H1 (cell line): ENCODE results near the gene TBX15. TPM values are rescaled to one million over a fixed set of nuclear protein-coding genes. Genes with fewer than 3 reads are reported as not detected.

Source experiments
- CTCF ChIA-PET: fragments of 300-600 bp; sonication (Branson Sonifier 250); formaldehyde crosslinking; loops from one replicate; lab custom pipeline; 2021; ENCODE audit not compliant: partially characterized antibody; lab: Charles Lee
- POLR2A ChIA-PET: fragments of 300-600 bp; sonication (Branson Sonifier 250); formaldehyde crosslinking; loops from one replicate; lab custom pipeline; 2021; ENCODE audit warnings: inconsistent platforms; ENCODE audit not compliant: partially characterized antibody; lab: Charles Lee
- DNase-seq, 2 experiments: peaks; one replicate each; pipeline versions ENCODE4 v3.0.0 to v3.0.0-alpha.2; 2010 to 2022; ENCODE audit warnings: low spot score in 2 of 2, low read depth in 1 of 2, mixed read lengths in 1 of 2
- FAIRE-seq: peaks from 2 replicates; lab custom pipeline; 2011; peaks lifted over from hg19 to GRCh38; lab: Jason Lieb, UNC
- H2AFZ ChIP-seq: 2 replicates; pipeline ENCODE4 v1.8.1; 2012; ENCODE audit warnings: low read length, inconsistent platforms
- H2AK5ac ChIP-seq: 2 replicates; pipeline ENCODE4 v1.6.1; 2013; ENCODE audit warnings: low read depth, low read length
- H2BK120ac ChIP-seq: replicated peaks from 2 replicates; pipeline ENCODE3; 2013; ENCODE audit warnings: low read depth, low read length, inconsistent platforms
- H2BK12ac ChIP-seq: 2 replicates; pipeline ENCODE4 v1.6.1; 2013; ENCODE audit warnings: low read depth, low read length
- H2BK15ac ChIP-seq: 2 replicates; pipeline ENCODE4 v1.6.1; 2013; ENCODE audit warnings: low read length
- H2BK20ac ChIP-seq: 2 replicates; pipeline ENCODE4 v1.6.1; 2013; ENCODE audit warnings: low read length
- H2BK5ac ChIP-seq: 2 replicates; pipeline ENCODE4 v1.6.1; 2013; ENCODE audit warnings: low read depth, low read length
- H3K14ac ChIP-seq: 2 replicates; pipeline ENCODE4 v1.6.1; 2013; ENCODE audit warnings: inconsistent platforms; ENCODE audit not compliant: insufficient read length
- H3K18ac ChIP-seq: 2 replicates; pipeline ENCODE4 v1.6.1; 2013; ENCODE audit warnings: low read length; ENCODE audit errors: extremely low read depth
- H3K23ac ChIP-seq: 2 replicates; pipeline ENCODE4 v1.6.1; 2013; ENCODE audit warnings: inconsistent platforms; ENCODE audit not compliant: insufficient read length
- H3K23me2 ChIP-seq: 2 replicates; pipeline ENCODE4 v1.6.1; 2013; ENCODE audit warnings: low read depth, low read length
- H3K27ac ChIP-seq: 2 replicates; pipeline ENCODE4 v1.6.1; 2011; ENCODE audit warnings: low read depth, low read length, inconsistent platforms
- H3K27me3 ChIP-seq, 4 experiments: replicated peaks in 1 of 4; 1 replicate in 1 of 4; 2 replicates in 3 of 4; pipeline versions ENCODE4 v1.6.1 to v1.8.1; 2011 to 2013; ENCODE audit warnings: low read length in 3 of 4, mild to moderate bottlenecking in 3 of 4, inconsistent platforms in 2 of 4, mixed read lengths in 2 of 4, moderate library complexity in 1 of 4; ENCODE audit not compliant: control insufficient read depth in 3 of 4, insufficient read depth in 3 of 4; ENCODE audit errors: extremely low read depth in 1 of 4
- H3K36me3 ChIP-seq, 4 experiments: 2 replicates each; pipeline versions ENCODE4 v1.6.1 to v1.8.1; 2011 to 2013; ENCODE audit warnings: mild to moderate bottlenecking in 4 of 4, low read length in 3 of 4, moderate library complexity in 2 of 4, control low read depth in 1 of 4, inconsistent platforms in 1 of 4; ENCODE audit not compliant: insufficient read depth in 4 of 4, control insufficient read depth in 2 of 4
- H3K4ac ChIP-seq: replicated peaks from 2 replicates; pipeline ENCODE3; 2013; ENCODE audit warnings: low read length, low read depth, mixed read lengths, inconsistent platforms; ENCODE audit not compliant: insufficient read length
- H3K4me1 ChIP-seq, 4 experiments: replicated peaks in 1 of 4; 1 replicate in 1 of 4; 2 replicates in 3 of 4; pipeline versions ENCODE4 v1.6.1 to v1.8.1; 2011 to 2013; ENCODE audit warnings: low read length in 3 of 4, inconsistent platforms in 2 of 4, mixed read lengths in 1 of 4; ENCODE audit not compliant: insufficient read depth in 4 of 4, control insufficient read depth in 3 of 4
- H3K4me2 ChIP-seq, 2 experiments: 2 replicates each; pipeline versions ENCODE4 v1.6.1 to v1.8.1; 2011 to 2013; ENCODE audit warnings: low read depth in 2 of 2, low read length in 2 of 2, control low read depth in 1 of 2, inconsistent platforms in 1 of 2, mild to moderate bottlenecking in 1 of 2; ENCODE audit not compliant: insufficient read depth in 1 of 2
- H3K4me3 ChIP-seq, 4 experiments: fragments of 200-600, 300-600 bp in 1 of 4; sonication (generic), shearing (Covaris generic), sonication (Bioruptor Twin) in 1 of 4; 2 replicates each; pipeline versions ENCODE4 v1.5.1 to v1.8.1; 2011 to 2016; ENCODE audit warnings: low read length in 4 of 4, low read depth in 3 of 4, control low read depth in 2 of 4, inconsistent platforms in 2 of 4, mild to moderate bottlenecking in 2 of 4, mixed read lengths in 1 of 4, moderate library complexity in 1 of 4; ENCODE audit not compliant: insufficient read depth in 2 of 4; ENCODE audit errors: extremely low read depth in 1 of 4
- H3K56ac ChIP-seq: replicated peaks from 2 replicates; pipeline ENCODE3; 2013; ENCODE audit warnings: low read depth, mild to moderate bottlenecking, mixed read lengths, low read length, inconsistent platforms; ENCODE audit not compliant: insufficient read length
- H3K79me1 ChIP-seq: 2 replicates; pipeline ENCODE4 v1.6.1; 2013; ENCODE audit warnings: low read depth, low read length, control low read depth
- H3K79me2 ChIP-seq, 2 experiments: 2 replicates each; pipeline versions ENCODE4 v1.6.1 to v1.8.1; 2012 to 2013; ENCODE audit warnings: low read length in 2 of 2, mild to moderate bottlenecking in 2 of 2, inconsistent platforms in 1 of 2; ENCODE audit not compliant: insufficient read depth in 2 of 2, control insufficient read depth in 1 of 2
- H3K9ac ChIP-seq, 4 experiments: replicated peaks in 1 of 4; 1 replicate in 1 of 4; 2 replicates in 3 of 4; pipeline versions ENCODE4 v1.6.1 to v1.8.1; 2011 to 2013; ENCODE audit warnings: low read depth in 3 of 4, low read length in 3 of 4, control low read depth in 2 of 4, mild to moderate bottlenecking in 2 of 4, moderate library complexity in 2 of 4, inconsistent platforms in 1 of 4; ENCODE audit errors: extremely low read depth in 1 of 4
- H3K9me3 ChIP-seq, 2 experiments: 2 replicates each; pipeline versions ENCODE4 v1.6.1 to v1.8.1; 2012 to 2013; ENCODE audit warnings: mild to moderate bottlenecking in 2 of 2, moderate library complexity in 2 of 2, control low read depth in 1 of 2, inconsistent platforms in 1 of 2, low read depth in 1 of 2, low read length in 1 of 2, mixed read lengths in 1 of 2; ENCODE audit not compliant: insufficient read depth in 2 of 2
- H4K20me1 ChIP-seq, 2 experiments: replicated peaks in 1 of 2; 2 replicates each; pipeline versions ENCODE3 to v1.8.1; 2011 to 2013; ENCODE audit warnings: inconsistent platforms in 2 of 2, low read length in 2 of 2, mild to moderate bottlenecking in 1 of 2; ENCODE audit not compliant: insufficient read depth in 2 of 2, control insufficient read depth in 1 of 2
- H4K5ac ChIP-seq: 2 replicates; pipeline ENCODE4 v1.6.1; 2013; ENCODE audit warnings: low read length, low read depth, mixed read lengths, inconsistent platforms; ENCODE audit not compliant: insufficient read length
- H4K8ac ChIP-seq: 2 replicates; pipeline ENCODE4 v1.8.0; 2013; ENCODE audit warnings: mild to moderate bottlenecking, moderate library complexity, low read length, inconsistent platforms; ENCODE audit not compliant: insufficient read depth; ENCODE audit errors: extremely low read depth
- H4K91ac ChIP-seq: replicated peaks from 2 replicates; pipeline ENCODE3; 2013; ENCODE audit warnings: low read length, mixed read lengths, inconsistent platforms; ENCODE audit not compliant: insufficient read length
- BRCA1 ChIP-seq: IDR thresholded peaks from 2 replicates; pipeline ENCODE4 v1.6.1; 2012; ENCODE audit warnings: low read depth, low read length, improper control_type of control experiment
- CHD1 ChIP-seq: IDR thresholded peaks from 2 replicates; pipeline ENCODE4 v1.6.1; 2012; ENCODE audit warnings: low read depth, low read length, improper control_type of control experiment
- JUN ChIP-seq: IDR thresholded peaks from 2 replicates; pipeline ENCODE4 v1.6.1; 2011; ENCODE audit warnings: low read depth, mild to moderate bottlenecking, improper control_type of control experiment, low read length
- KDM5A ChIP-seq: fragments of 200-600 bp; IDR thresholded peaks from 2 replicates; pipeline ENCODE4 v1.7.1; 2012; ENCODE audit warnings: mild to moderate bottlenecking, low read length, inconsistent platforms, mixed read lengths
- POU5F1 ChIP-seq: IDR thresholded peaks from 2 replicates; pipeline ENCODE4 v1.6.1; 2011; ENCODE audit warnings: low read depth, mild to moderate bottlenecking, low read length, moderate library complexity
- SP1 ChIP-seq: IDR thresholded peaks from 2 replicates; pipeline ENCODE4 v1.6.1; 2011; ENCODE audit warnings: low read depth, low read length
- SUZ12 ChIP-seq: fragments of 200-600 bp; sonication (generic); IDR thresholded peaks from 2 replicates; pipeline ENCODE4 v1.6.1; 2012; ENCODE audit warnings: mild to moderate bottlenecking, inconsistent platforms, low read length, moderate library complexity, mixed read lengths
- TAF1 ChIP-seq: IDR thresholded peaks from 2 replicates; pipeline ENCODE4 v1.6.1; 2011; ENCODE audit warnings: mild to moderate bottlenecking, low read depth, low read length
- TEAD4 ChIP-seq: IDR thresholded peaks from 2 replicates; pipeline ENCODE4 v1.6.1; 2012; ENCODE audit warnings: low read depth, low read length, inconsistent platforms, mixed read lengths
- WGBS, 2 experiments: shearing (Covaris generic) in 1 of 2; methylation state at CpG; one replicate each; pipeline versions ENCODE4 v1.1.6 to v1.1.7; 2013 to 2015; ENCODE audit warnings: low lambda C conversion rate in 2 of 2, mixed read lengths in 2 of 2, inconsistent platforms in 1 of 2, low coverage in 1 of 2, missing lambda C conversion rate in 1 of 2; ENCODE audit not compliant: insufficient replicate concordance in 2 of 2, insufficient coverage in 1 of 2, insufficient read length in 1 of 2; ENCODE audit errors: extremely low coverage in 1 of 2, missing lambda C conversion rate in 1 of 2; 5-methylcytosine and 5-hydroxymethylcytosine counted together
- polyA plus RNA-seq, 7 experiments: library from polyadenylated mRNA; depleted of rRNA in 3 of 7; stranded (reverse) in 5 of 7; unstranded in 2 of 7; fragments of >200 nt in 5 of 7; fragments of 200-250 nt in 2 of 7; gene quantifications; 1 replicate in 5 of 7; 2 replicates in 1 of 7; 4 replicates in 1 of 7; pipeline versions ENCODE4 v1.2.1 to v1.2.3, GENCODE V29; 2011 to 2013; ENCODE audit warnings: missing spikeins in 2 of 7, mixed read lengths in 2 of 7
- total RNA-seq: library from RNA; stranded (reverse); fragmentation: NEBNext Ultra II Directional; extraction: Animal tissue kit (Norgen Biotek cat#: 25700); gene quantifications from 2 replicates; pipeline ENCODE4 v1.2.1, GENCODE V29; 2021
- TF ChIP-seq, protein P1 (sequence below): IDR thresholded peaks from 2 replicates; pipeline ENCODE4 v1.6.1; 2011; ENCODE audit warnings: low read depth, mild to moderate bottlenecking, low read length; ENCODE audit not compliant: insufficient read depth

Gene TBX15
- total and polyA plus RNA-seq, 2 of the 8 experiments (the other 6 are each of a cell fraction or from before 2014, with no cell fraction given), result 0.14 to 0.24 TPM

DNA sequence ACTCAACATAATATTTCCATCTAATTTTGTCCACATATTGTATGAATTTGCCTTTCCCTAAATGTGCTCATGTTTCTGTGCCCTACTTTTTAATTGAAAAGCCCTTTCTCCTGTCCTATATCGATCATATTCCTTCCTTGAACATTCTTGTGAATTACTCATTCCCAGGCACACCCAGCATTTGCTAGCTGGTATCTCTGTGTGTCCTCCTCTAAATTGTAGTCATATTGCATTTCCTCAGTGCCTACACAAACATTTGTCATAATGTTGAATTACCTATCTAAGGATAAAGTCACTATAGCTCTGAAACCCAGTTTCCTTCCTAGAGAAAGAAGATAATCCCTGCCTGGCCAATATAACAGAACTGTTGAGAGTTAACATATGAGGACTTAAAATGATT, 39.6 kb upstream of the TBX15 start:
- H3K4me3 ChIP-seq, result no peak overlapping the region
- H3K4me2 ChIP-seq, result no peak overlapping the region
- no peak overlapping the region for H4K91ac ChIP-seq
- no peaks in the 10 kb centered on the region for H3K79me1 ChIP-seq
- CTCF ChIA-PET, result no interaction called here
- no peak overlapping the region for H3K9ac ChIP-seq
- H2BK20ac ChIP-seq, result no peak overlapping the region
- no peaks in the 10 kb centered on the region for H3K23me2 ChIP-seq
- H3K9me3 ChIP-seq, result no peaks in the 10 kb centered on the region
- no peaks in the 10 kb centered on the region for H3K27me3 ChIP-seq
- no peak overlapping the region for H2AFZ ChIP-seq
- H3K14ac ChIP-seq, result no peak overlapping the region
- no peak for FAIRE-seq
- H2AK5ac ChIP-seq, result no peak overlapping the region
- H2BK5ac ChIP-seq, result no peak overlapping the region
- no peak overlapping the region for H4K5ac ChIP-seq
- H3K4me1 ChIP-seq, result no peaks in the 10 kb centered on the region
- H2BK15ac ChIP-seq, result no peak overlapping the region
- no peak overlapping the region for H3K56ac ChIP-seq
- POLR2A ChIA-PET, result no interaction called here
- H2BK12ac ChIP-seq, result no peak overlapping the region
- H3K18ac ChIP-seq, result no peak overlapping the region
- H3K4ac ChIP-seq, result no peak overlapping the region
- H4K8ac ChIP-seq, result no peak overlapping the region
- no peak overlapping the region for H2BK120ac ChIP-seq
- H4K20me1 ChIP-seq, result no peaks in the 10 kb centered on the region
- H3K27ac ChIP-seq, result no peak overlapping the region
- no peak overlapping the region for H3K23ac ChIP-seq
- 89% methylated on average over 1 of the region's 1 CpG; no CpG with 5 or more reads in 1 of the 2 experiments for WGBS, 2 experiments
- no peak for DNase-seq
- no peaks in the 10 kb centered on the region for H3K79me2 ChIP-seq
- no peak for TF ChIP-seq SUZ12
- TF ChIP-seq POU5F1, result no peak
- TF ChIP-seq BRCA1, result no peak
- no peak for TF ChIP-seq TEAD4
- no peak for TF ChIP-seq TAF1
- TF ChIP-seq JUN, result no peak
- TF ChIP-seq CHD1, result no peak
- no peak for TF ChIP-seq SP1
- no peak for TF ChIP-seq KDM5A
- TF ChIP-seq, protein P1, sequence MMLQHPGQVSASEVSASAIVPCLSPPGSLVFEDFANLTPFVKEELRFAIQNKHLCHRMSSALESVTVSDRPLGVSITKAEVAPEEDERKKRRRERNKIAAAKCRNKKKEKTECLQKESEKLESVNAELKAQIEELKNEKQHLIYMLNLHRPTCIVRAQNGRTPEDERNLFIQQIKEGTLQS, result no peak
- H3K36me3 ChIP-seq, result no peaks in the 10 kb centered on the region
